Activated T-helper 1 cell treated with anti-CD3 and anti-CD28 coated beads, Interleukin-2, amount 50 U/mL, for 16 hours (primary cell): ENCODE data around the gene PALB2.
A peak's percentile ranks its signal among the peaks of the same experiment; 100 is the strongest.
"Not testable (repeated sequence)": the region's sequence is repeated elsewhere in the genome, so short reads cannot be mapped to it uniquely, and the experiment has no call there.

Experiments used
- DNase-seq, 2 donors: peaks; one replicate each; pipeline ENCODE4 v3.0.0-alpha.2; 2020; ENCODE audit warnings: low read depth in 1 of 2, low spot score in 1 of 2

PALB2 gene

DNA sequence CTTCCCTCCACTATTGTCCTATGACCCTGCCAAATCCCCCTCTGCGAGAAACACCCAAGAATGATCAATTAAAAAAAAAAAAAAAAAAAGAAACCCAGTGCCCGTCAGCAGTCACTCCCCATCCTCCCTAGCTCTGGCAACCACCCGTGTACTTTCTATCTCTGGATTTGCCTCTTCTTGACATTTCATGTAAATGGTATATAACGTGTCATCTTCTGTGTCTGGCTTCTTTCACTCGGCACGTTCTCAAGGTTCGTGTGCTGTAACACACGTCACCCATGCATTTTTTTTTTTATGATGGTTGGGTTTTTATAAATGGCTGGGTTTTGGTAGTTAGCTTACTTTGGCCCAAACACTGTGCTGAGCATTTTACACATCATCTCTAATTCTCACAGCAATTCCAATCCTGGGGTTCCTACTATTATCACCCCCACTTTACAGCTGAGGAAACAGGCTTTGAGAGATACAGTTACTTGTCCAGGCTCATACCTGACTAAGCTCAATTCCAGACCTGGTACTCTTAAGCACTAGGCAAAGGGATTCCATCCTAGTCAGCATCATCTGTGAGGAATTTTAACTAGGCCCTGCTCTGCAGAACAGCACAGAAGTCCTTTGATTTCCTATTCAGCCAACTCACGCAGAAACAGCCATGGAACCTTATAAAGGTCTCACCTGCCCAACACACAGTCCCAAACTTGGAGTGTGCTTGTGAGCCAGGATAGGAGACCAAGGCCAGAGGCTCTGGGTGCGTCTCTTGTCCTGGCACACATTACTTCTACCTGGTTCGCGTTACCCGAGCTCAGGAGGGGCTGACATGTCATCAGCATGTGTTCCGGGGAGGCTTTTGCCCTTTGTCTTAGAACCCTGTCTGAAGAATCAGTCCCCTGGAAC lies 56.7 kb downstream of the PALB2 start:
- no peak for DNase-seq

- not testable (repeated sequence) for DNase-seq
These were observed 57.8 kb downstream of the PALB2 start for GRCh38 chr16:23583271-23583670.

DNA sequence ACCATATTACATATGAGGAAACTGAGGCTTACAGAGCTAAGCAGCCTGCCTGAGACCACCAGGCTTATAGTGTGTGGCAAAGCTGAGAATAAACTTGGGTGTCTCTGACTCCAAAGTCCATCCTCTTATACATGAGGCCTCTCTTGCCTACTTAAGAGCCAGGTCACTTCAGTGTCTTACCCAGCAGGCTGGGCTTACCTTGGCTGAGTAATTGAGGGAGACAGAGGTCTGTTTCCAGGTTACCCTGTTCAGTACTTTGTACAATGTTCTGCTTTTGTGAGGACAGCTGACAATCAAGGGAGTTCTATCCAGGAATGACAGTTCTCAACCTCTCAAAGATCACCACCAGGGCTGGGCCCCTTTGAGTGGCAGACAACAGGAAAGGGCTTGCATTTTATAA lies 59.3 kb downstream of the PALB2 start:
- no peak for DNase-seq

DNA sequence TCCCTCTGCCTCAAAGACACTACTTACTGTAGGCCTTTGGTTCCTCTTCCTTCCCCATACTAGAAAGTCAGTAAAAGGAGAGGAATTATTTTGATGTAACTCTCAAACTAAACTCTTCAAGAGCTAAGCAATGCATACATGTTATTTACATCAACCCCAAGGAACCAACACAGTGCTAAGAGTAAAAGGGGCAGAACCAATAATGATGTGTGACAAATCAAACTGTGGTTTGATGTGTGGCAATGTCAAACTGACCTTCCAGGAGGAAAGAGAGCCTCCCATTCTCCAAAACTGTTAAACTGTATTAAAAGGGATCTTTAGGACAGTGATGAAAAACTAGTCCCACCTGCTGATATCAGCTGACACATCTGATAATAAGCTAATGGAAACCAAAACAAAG lies 60.7 kb downstream of the PALB2 start:
- DNase-seq = no peak

DNA sequence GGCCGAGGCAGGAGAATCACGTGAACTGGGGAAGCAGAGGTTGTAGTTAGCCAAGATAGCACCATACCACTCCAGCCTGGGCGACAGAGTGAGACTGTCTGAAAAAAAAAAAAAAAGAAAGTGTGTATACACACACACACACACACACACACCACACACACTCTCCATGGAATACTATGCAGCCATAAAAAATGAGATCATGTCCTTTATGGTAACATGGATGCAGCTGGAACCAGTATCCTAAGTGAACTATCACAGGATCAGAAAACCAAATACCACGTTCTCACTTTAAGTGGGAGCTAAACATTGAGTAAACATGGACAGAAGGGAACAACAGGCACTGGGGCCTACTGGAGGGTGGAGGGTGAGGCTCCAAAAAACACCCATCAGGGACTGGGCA lies 61.7 kb downstream of the PALB2 start:
- no peak for DNase-seq

GRCh38 chr16:23578101-23578830 lies 62.8 kb downstream of the PALB2 start:
- DNase-seq = no peak

- no peak for DNase-seq
These were observed 63.6 kb downstream of the PALB2 start for GRCh38 chr16:23577493-23577892.

DNA sequence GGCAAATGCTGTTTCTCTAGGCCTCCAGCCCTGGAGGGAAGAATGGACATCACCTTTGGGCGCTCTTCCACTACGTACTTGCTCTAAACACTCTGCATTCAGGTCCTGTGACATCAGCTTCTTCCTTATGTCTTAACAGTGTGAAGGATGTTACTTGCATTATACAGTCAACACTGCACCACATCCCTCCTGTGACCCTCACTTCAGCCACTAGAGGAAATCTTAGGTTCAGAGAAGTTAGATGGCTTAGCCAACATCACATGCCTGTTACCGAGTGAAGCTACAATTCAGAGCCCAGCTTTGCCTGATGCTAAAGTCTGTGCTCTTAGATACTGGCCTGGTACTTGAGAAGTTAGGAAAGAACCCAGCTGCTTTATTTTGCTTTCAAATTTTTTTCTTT lies 65.3 kb downstream of the PALB2 start:
- no peak for DNase-seq

DNA sequence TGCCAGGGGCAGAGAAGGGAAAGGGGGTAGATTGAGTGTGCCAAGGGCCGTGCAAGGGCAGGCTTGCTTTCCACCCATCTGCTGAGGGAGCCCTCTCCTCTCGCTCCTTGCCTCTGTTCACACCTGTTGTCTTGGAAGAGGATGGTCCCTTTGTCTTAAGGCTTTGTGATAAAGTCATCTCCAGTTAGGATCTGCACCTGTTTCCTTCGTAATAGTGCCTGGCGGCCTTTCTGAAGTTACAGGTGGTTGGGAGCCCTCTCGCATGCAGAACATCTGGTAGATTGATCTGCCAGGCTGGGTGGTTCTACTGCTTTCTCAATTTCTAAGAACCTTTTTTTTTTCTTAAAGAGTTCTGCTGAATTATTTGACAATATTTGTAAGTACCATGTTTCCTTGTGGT lies 67.3 kb downstream of the PALB2 start:
- DNase-seq = no peak

GRCh38 chr16:23572394-23572793 lies 68.7 kb downstream of the PALB2 start:
- DNase-seq = no peak

GRCh38 chr16:23571895-23572294 lies 69.2 kb downstream of the PALB2 start:
- DNase-seq = no peak

- DNase-seq = no peak
These were observed 70.0 kb downstream of the PALB2 start for GRCh38 chr16:23570992-23571632.

DNA sequence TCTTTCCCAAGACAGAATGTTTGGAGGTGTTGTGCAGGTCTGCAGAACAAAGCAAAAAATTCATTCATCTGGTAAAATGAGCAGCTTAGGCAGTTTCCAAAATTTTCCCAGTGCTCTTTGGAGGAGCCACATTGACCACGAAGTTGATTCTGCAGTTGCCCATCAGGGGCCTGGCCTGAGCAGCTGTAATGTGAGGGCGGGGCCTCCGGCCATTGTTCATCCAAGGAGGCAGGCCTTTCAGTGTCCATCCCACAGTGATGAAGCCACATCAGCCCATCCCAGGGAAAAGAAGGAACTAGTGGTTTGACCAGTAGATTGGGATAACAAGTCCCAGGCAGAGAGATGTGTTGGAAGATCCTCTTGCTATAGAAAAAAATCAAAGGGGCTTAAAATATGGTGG lies 73.5 kb downstream of the PALB2 start:
- DNase-seq = no peak

DNA sequence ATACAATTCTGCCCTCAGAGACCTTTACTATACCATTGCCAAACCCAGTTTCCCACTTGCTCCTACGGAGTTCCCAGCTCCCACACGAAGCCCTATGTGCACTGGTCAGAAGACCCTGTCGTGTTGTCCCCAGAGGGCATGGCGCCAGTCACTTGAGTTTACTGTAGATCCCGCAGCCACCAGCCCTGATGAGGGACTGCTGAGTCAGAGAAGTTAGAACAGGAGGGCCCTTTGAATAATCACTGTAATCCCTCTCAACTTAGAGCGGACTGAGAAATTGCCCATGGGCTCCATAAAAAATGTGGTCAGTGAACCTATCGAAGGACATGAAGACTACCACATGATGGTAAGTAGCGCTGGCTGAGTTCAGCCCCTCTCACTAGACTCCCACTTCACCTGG lies 74.4 kb downstream of the PALB2 start:
- no peak for DNase-seq

GRCh38 chr16:23564575-23565363 lies 76.3 kb downstream of the PALB2 start:
- DNase-seq = no peak

DNA sequence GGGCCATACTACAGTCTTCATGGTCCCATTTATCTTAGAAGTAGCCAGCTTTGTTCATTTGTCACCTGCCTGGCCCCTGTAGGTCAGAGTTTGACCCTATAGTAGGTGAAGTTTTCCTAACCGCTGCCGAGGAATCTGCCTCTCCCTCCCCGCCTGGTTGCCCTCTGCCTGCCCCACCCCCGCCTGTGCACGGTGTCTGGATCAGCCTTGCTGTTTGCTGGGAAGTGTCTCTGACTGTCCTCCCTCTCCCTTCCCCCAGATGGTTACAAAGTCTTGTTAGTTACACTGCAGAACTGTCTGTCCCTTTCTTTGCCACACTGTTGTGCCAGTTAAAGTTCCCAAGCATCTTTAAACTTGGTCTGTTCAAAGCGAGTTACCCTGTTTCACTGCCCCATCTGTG lies 77.9 kb downstream of the PALB2 start:
- DNase-seq = no peak

GRCh38 chr16:23562505-23562904 lies 78.6 kb downstream of the PALB2 start:
- no peak for DNase-seq

GRCh38 chr16:23561586-23561985 lies 79.5 kb downstream of the PALB2 start:
- no peak for DNase-seq

GRCh38 chr16:23557779-23558702 lies 83.1 kb downstream of the PALB2 start:
- peak in 1 of 2 donors; percentile 3 for DNase-seq
